ENCODE measurements around the gene ANAPC2.

The ANAPC2 gene, protein sequence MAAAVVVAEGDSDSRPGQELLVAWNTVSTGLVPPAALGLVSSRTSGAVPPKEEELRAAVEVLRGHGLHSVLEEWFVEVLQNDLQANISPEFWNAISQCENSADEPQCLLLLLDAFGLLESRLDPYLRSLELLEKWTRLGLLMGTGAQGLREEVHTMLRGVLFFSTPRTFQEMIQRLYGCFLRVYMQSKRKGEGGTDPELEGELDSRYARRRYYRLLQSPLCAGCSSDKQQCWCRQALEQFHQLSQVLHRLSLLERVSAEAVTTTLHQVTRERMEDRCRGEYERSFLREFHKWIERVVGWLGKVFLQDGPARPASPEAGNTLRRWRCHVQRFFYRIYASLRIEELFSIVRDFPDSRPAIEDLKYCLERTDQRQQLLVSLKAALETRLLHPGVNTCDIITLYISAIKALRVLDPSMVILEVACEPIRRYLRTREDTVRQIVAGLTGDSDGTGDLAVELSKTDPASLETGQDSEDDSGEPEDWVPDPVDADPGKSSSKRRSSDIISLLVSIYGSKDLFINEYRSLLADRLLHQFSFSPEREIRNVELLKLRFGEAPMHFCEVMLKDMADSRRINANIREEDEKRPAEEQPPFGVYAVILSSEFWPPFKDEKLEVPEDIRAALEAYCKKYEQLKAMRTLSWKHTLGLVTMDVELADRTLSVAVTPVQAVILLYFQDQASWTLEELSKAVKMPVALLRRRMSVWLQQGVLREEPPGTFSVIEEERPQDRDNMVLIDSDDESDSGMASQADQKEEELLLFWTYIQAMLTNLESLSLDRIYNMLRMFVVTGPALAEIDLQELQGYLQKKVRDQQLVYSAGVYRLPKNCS

DNA sequence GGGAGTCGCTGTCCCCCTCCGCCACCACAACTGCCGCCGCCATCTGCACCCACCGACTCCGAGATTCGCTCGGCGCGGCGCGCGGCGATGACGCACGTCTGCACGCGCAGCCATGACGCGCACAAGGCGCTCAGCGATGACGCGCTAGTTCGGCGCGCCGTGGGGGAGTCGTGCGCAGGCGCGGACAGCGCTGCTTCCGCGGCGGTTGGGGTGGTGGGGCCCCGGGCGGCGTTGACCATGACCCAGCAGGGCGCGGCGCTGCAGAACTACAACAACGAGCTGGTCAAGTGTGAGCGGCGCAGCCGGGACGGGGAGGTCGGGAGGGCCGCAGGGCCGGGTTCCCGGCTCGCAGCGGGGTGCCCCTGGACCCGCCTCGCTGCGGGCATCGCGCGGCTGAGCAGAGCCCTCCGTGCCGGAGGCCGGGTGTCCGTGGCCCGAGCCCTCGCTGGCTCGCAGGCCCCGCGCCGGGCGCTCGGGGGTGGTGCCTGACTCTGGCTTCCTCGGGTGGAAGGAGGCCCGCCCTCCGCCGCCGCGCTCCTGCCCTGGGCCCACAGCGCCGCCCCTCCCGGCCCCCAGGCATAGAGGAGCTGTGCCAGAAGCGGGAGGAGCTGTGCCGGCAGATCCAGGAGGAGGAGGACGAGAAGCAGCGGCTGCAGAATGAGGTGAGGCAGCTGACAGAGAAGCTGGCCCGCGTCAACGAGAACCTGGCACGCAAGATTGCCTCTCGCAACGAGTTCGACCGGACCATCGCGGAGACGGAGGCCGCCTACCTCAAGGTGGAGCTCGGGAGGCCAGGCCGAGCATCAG is at the start of gene ANAPC2, which contains the start of gene SSNA1:
Gene ANAPC2 (minus strand): TSS at position 71 of the 807 bp plus-strand sequence. CDS start 28 bp downstream, at position 43.
Gene SSNA1 (plus strand): TSS at position 187 of the 807 bp plus-strand sequence. CDS start 51 bp downstream, at position 238.
- peak; percentile 77 for DNase-seq

DNA sequence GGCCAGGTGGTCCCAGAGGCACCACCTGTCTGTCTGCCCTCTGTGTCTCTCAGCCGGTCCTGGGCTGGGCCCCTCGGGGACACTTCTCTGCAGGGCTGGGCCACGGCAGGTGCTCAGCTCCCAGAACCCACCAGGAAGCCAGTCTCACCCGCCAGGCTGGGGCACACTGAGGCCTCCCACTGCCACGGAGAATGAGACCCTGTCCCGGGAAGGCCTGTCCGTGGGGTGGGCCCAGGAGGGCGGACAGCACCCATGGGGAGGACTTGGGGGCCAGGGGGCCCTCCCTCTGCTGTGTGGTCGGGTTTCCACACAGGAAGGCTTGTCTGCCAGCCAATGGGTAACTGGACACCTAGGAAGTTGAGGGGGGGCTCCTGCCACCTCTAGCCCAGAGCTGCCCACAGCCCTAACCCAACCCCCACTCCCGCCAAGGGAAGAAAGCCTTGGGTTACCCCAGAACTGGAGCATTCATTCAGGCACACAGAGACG is 48.6 kb upstream of the ANAPC2 start:
- no peak for DNase-seq

DNA sequence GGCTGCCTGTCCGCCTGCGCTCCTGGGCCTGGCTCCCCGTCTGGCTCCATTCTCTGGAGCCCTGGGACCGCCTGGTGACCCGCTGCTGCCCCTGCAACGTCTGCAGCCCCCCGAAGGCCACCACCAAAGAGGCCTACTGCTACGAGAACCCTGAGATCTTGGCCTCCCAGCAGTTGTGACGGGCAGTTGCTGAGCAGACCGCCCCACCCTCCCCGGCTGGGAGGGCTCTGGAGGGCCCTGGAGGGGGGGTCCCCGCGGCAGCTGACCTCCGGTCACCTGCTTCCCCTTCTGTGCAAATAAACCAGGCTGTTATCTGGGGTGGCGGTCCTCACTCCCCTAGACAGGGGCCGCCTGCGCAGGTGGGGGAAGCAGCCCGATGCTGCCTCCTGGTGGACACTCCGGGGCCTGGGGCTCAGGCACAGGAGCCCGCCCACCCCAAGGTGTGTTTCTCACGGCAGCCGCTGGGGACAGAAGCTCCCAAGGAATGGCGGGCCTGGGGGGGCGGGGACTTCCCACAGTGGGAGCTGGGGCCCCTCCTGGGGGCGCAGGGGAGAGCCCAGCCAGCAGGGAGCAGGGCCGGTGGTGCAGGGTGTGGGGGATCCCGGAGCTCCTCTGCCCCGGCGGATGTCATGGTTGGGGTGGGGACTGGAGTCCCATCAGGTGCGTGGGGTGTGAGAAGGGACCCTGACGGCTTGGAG is 48.0 kb upstream of the ANAPC2 start:
- peak; percentile 49 for DNase-seq

DNA sequence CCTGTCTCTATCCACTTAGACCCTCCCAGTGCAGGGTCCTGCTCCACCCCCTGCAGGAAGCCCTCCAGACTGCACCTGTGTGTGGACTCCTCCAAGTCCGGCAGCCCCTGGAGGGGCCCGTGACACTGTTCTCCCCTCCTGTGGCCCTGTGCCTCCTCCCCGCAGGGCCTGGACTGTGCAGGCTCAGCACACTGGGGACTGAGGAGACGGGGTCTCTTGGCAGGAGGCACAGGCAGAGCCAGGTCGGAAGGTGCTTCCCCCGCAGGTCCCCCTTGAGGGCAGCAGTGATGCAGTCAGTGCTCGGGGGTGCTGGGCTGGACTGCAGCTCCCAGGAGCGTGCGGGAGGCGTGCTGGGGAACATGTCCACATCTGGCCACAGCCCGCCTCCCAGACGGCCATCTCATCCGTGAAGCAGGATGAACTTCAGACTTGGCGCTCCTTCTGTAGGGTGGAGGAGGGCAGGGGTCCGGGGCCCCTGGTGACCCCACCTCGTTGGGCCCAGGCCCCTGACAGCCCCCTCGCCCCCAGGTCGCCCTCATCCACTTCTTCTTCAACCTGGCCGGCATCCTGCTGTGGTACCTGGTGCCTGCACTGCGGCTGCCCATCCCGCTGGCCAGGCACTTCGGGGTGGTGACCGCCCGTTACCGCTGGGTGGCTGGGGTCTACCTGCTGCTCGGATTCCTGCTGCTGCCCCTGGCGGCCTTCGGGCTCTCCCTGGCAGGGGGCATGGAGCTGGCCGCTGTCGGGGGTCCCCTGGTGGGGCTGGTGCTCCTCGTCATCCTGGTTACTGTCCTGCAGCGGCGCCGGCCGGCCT is 47.3 kb upstream of the ANAPC2 start:
- DNase-seq = no peak

DNA sequence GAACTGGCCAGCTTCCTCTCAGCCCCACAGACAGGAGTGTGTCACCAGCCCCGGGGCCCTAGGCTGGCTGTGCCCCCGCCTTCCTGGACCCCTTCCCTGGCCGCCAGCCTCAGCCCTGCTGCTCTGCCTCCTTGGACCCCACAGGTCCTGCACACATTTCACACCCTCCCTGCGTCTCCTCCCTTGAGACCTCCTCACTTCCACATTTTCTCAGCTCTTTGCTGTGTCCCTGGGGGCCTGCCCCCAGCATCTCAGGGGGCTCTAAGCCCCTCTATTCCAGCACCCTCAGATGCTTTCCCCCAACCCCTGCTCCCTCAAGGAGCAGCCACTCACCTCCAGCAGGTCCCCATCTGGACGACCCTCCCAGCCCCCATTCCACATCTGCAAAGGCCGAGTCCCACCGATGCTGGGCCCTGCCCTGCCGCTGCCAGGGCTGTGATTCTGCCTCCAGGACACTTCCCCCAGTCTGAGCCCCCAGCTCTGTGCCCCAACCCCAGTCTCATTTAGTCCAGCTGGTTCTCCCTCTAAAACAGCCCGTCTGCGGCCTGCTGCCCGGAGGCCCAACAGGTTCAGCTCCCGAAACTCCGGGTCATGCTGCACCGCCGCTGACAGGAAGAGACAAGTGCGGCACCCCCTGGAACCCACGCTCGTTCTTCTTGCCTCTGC is 46.5 kb upstream of the ANAPC2 start:
- no peak for DNase-seq

DNA sequence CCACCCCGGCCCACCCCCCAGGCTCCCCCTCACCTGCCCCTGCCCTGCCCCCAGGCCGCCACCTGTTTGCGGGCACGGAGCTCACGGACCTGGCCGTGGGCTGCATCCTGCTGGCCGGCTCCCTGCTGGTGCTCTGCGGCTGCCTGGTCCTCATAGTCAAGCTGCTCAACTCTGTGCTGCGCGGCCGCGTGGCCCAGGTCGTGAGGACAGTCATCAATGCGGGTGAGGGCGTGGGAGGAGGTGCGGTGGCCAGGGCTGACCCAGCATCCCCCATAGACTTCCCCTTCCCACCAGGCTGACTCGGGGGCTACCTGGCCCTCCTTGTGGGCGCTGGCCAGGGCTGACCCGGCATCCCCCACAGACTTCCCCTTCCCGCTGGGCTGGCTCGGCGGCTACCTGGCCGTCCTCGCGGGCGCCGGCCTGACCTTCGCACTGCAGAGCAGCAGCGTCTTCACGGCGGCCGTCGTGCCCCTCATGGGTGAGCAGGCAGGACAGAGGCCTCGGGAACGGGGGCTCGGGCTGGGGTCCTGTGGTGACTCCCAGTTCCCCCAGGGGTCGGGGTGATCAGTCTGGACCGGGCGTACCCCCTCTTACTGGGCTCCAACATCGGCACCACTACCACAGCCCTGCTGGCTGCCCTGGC is 45.8 kb upstream of the ANAPC2 start:
- DNase-seq = no peak

DNA sequence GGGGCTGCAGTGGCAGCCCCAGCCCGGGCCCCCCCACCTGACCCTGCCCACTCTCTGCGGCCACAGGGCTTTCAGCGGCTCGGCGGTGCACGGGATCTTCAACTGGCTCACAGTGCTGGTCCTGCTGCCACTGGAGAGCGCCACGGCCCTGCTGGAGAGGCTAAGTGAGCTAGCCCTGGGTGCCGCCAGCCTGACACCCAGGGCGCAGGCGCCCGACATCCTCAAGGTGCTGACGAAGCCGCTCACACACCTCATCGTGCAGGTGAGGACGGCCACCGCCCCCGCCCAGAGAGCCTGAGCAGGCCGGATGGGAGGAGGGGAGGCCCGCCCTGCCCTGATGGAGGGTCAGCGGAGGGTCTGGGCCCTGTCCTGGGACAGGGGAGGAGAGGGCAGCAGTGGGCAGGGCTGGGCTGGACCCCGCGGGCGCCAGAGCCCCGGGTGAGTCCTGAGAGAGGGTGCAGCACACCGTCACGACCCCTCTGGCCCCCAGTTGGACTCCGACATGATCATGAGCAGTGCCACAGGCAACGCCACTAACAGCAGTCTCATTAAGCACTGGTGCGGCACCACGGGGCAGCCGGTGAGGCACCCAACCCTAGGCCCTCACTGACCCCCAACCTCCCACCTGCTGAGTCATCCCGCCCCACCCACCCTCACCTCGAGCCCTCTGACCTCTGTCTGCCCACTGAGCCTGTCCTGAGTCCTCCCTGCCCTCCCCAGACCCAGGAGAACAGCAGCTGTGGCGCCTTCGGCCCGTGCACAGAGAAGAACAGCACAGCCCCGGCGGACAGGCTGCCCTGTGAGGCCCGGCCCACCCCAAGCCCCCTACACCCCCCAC is 45.0 kb upstream of the ANAPC2 start:
- DNase-seq = no peak

DNA sequence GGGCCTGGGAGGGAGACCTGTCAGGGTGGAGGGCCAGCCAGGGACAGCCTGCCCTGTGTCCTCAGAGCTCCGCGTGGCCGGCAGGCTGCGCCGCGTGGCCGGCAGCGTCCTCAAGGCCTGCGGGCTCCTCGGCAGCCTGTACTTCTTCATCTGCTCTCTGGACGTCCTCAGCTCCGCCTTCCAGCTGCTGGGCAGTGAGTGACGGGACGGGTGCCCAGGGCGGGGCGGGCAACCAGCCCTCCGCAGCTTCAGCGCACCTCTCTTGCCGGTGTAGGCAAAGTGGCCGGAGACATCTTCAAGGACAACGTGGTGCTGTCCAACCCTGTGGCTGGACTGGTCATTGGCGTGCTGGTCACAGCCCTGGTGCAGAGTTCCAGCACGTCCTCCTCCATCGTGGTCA is 44.1 kb upstream of the ANAPC2 start:
- no peak for DNase-seq

DNA sequence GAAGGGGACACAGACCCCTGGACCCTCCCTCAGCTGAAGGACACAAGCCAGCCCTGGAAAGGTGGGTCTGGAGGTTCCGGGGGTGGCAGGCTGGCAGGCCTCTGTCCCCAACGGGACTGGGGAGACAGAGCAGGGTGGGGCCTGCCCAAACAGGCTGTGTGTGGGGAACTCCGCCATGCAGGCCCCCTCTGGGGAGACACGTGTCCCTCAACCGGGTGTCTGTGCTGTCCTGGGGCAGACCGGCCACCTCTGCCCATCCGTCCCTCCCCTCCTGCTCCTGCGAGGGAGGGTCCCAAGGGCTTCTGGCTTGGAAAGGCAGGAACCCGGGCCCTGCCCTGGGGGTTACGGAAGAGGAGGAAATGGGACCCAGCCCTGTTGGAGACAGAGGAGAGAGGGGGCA is 43.7 kb upstream of the ANAPC2 start:
- no peak for DNase-seq

DNA sequence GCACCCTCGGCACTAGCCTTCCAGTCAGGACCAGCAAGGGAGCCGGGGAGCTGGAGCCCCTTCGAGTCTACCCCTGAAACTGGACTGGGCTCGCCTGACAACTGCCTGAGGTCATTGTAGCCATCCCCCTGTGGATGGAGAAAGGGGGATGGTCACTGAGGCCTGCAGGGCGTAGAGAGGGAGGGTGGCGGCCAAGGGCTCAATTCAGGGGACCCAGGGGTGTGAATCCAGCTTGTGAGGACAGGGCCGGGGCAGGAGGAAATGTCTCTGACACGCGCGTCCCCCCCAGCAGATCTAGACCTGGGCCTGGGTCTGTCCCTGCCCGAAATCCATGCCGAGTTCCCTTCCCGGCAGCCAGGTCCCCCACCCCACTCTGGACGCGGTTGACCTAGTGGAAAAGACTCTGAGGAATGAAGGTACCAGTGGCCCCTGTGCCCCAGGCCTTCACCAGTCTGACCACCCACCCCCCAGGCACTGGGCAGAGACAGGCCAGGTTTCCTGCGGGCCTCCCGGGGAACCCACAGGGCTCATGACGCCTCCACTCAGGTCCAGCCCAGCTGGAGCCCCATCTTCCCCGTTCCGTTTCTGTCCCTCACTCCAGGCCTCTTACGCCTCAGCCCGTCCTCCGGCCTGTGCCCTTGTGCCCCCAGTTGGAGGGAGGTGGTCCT is 43.1 kb upstream of the ANAPC2 start:
- no peak for DNase-seq

DNA sequence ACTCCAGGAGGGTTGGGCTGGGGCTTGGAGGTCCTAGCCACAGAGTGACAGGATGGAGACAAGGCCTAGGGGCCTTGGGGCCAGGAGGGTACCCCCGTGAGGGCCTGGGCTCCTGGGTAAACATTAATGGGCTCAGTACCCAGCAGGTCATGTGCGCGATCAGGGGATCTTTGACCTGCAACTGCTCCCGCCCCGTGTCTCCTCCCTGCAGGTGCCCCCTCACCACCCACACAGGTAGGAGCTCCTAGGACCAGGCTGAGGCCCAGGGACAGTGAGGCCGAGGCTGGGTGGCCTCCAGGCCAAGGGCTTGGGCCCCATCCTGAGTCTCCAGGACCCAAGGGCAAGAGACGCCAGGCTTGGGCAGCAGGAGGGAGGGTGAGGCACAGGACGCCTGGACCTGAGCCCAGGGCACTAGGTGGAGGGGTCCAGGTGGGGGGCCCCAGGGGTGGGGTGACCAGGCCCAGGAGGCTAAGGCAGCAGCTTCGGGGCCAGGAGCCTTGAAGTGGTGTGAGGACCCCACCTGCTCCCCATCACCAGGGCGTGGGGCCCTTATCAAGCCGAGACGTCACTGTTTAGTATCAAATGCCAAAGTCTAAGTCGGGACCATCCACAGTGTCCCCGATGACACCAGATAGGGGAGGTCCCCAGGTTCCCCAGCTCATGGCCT is 42.5 kb upstream of the ANAPC2 start, which contains the start of gene SLC34A3:
Gene SLC34A3 (plus strand): TSS at position 197 of the 667 bp plus-strand sequence. CDS start 802 bp downstream, outside the sequence.
- no peak for DNase-seq

DNA sequence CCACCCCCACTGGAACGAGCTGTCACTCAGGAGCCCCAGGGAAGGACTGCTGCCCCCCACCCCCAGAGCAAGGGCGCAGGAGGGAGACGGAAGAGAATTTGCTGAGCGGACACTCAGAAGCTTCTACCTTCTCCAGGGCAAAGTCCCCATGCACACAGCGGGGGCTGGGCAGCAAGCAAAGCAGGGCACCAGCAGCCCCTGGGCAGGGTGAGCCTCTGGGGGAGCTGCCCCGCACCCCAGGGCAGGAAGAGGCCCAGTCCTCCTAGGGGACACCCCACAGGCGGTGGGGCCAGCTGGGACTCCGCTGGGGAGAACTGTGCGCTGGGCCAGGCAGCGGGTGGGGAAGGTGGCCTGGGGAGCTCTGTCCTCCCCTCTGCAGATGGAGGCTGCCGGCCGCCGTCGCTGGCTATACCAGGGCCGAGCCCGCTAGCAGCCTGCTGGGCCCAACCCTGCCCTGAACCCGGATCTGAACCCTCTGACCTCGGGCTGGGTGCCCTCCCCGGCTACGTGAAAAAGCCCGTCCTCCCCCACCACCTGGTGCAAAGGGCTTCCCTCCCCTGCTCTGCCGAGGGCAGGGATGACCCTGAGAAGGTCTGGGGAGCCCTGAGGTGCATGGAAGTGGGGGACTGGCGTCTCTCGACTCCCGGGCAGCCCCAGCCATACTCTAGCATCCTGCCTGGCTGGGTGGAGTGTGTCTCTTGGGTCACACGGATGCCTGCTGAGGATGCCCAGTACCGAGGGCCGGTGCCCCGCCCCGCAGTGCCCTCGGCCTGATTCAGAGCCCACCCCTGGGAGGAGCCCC is 41.7 kb upstream of the ANAPC2 start:
- DNase-seq = no peak

DNA sequence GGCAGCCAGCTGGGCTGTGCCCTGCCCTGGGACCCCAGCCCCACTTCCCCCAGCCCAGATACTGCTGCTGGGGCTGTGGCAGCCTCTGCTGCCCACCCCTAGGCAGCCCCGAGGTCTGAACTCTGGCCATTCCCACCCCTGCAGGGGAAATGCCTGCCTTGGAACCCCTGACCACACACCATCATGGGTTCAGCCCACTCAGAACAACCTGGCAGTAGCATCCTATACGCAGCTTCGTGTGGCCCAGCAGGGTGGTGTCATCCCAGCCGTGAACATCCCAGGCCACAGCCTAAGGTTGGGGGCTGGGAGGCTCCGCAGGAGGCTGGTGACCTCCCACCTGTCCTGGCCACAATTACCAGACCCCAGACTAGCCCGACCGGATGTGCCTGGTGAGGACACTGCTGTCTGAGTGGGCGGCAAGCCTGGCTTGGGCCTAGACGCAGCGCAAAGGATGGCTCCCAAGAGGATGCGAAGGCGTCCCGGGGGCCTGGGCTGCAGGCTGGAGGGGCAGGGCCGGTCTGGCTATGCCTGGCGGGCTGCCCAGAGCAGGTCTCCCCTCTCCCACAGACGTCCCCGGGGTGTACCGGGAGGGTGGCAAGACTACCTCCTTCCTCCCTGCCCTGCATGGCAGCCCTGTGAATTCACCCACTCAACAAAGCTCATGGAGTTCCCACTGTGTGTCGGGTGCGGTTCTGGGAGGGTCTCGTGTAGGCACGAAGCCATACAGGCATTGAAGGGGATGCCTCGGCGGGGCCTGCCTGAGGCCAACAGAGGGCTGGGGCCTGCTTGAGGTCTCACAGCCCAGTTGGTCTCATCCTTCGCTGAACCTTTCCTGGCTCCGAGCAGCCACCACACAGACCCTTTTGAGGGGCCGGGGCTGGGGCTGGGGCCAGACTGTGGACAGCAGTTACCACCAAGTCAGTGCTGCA is 40.9 kb upstream of the ANAPC2 start:
- DNase-seq = no peak

DNA sequence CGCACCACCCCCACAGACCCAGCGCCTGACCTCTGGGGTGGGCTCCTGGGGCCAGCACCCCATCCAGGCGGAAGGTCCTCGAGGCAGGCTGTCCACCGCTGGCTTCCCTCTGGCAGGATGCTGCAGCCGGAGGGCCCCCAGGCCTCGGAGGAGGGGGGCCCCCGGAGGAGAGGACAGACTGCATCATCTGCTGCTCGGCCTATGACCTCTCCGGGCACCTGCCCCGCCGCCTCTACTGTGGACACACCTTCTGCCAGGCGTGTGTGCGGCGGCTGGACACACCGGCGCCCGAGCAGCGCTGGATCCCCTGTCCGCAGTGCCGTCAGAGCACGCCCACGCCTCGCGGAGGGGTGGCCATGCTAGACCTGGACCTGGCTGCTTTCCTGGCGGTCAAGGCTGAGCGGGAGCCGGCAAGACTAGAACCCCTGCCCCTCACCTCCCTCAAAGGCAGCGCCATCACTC is 40.2 kb upstream of the ANAPC2 start:
- DNase-seq = no peak

DNA sequence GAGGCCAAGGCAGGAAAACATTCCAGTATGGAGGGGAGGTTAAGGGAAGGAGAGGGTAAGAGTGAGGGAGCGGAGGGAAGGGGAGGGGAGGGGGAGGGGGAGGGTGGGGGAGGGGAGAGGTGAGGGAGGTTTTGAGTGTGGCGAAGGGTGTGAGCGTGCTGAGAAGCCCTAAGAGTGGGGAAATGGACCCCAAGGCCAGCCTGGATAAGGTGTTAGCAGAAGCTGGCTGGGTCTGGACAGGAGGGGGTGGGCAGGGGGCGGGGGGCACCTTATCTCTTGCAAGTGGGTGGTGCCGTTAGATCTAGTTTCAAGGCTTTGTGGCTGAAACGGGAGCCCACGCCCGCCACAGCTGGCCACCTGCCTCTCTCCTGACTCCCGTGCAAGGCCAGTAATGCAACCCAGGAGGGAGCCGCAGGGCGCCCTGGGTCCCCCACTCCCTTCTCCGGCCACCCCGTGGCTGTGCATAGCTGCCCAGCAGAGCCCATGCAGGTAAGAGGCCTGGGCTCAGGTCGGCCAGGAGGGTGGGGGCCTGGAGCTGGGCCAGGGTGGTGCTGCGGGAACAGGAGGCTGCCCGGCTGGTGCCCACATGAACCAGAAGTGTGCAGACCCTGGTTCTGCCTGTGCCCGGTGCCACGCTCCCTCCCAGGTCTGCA is 39.6 kb upstream of the ANAPC2 start:
- DNase-seq = no peak

Data from kidney glomerular epithelial cell (primary cell).